IMR-90 (cell line): Measurements from ENCODE around the gene RALGAPB. TPM values are rescaled to one million over a fixed set of nuclear protein-coding genes. Genes with fewer than 3 reads are reported as not detected.
"Not testable (repeated sequence)": the region's sequence is repeated elsewhere in the genome, so short reads cannot be mapped to it uniquely, and the experiment has no call there.

Experiments used
- ATAC-seq: fragments of 200-7000 bp; cut with Tn5 transposase; 2 replicates; pipeline ENCODE4 v1.9.1; 2020; ENCODE audit warnings: low read depth, mild to moderate bottlenecking, moderate library complexity
- BruUV-seq: library from RNA; stranded (reverse); fragments of 400-500 nt; replicated peaks from 2 replicates; lab custom pipeline; 2021; lab: Mats Ljungman, UMichigan
- CTCF ChIA-PET: fragments of 300-600 bp; formaldehyde crosslinking; extraction: SDS; loops from one replicate; lab custom pipeline; 2021; ENCODE audit warnings: antibody characterized with exemption; lab: Yijun Ruan, JAX
- POLR2A ChIA-PET: fragments of 300-600 bp; sonication (Branson Sonifier 250); formaldehyde crosslinking; loops from one replicate; lab custom pipeline; 2022; ENCODE audit warnings: antibody characterized with exemption; ENCODE audit not compliant: unreplicated experiment; lab: Charles Lee
- DNase-seq: peaks from one replicate; pipeline ENCODE4 v3.0.0; 2013
- H2AFZ ChIP-seq: replicated peaks from 2 replicates; pipeline ENCODE3; 2013; ENCODE audit warnings: low read length, mild to moderate bottlenecking; ENCODE audit not compliant: poor library complexity
- H2AK5ac ChIP-seq: 2 replicates; pipeline ENCODE4 v1.6.1; 2013; ENCODE audit warnings: low read depth, low read length, inconsistent platforms
- H2AK9ac ChIP-seq: replicated peaks from 2 replicates; pipeline ENCODE3; 2013; ENCODE audit warnings: mild to moderate bottlenecking, low read depth, low read length, moderate library complexity; ENCODE audit not compliant: poor library complexity
- H2BK120ac ChIP-seq: 2 replicates; pipeline ENCODE4 v1.6.1; 2013; ENCODE audit warnings: low read depth, low read length, inconsistent platforms
- H2BK15ac ChIP-seq: 3 replicates; pipeline ENCODE4 v1.6.1; 2013; ENCODE audit warnings: low read depth, low read length, inconsistent platforms
- H2BK20ac ChIP-seq: 2 replicates; pipeline ENCODE4 v1.6.1; 2013; ENCODE audit warnings: low read depth, mild to moderate bottlenecking, inconsistent platforms, low read length, moderate library complexity
- H2BK5ac ChIP-seq: 2 replicates; pipeline ENCODE4 v1.6.1; 2013; ENCODE audit warnings: mild to moderate bottlenecking, low read depth, low read length, inconsistent platforms; ENCODE audit not compliant: poor library complexity, severe bottlenecking
- H3K14ac ChIP-seq: replicated peaks from 2 replicates; pipeline ENCODE4 v1.6.1; 2013; ENCODE audit warnings: low read depth, low read length, inconsistent platforms
- H3K18ac ChIP-seq: 2 replicates; pipeline ENCODE4 v1.6.1; 2013; ENCODE audit warnings: low read depth, low read length, control low read depth
- H3K23ac ChIP-seq: 2 replicates; pipeline ENCODE4 v1.6.1; 2013; ENCODE audit warnings: low read depth, low read length, inconsistent platforms
- H3K27ac ChIP-seq: 2 replicates; pipeline ENCODE4 v1.5.1; 2013; ENCODE audit warnings: mild to moderate bottlenecking, control low read depth, low read length; ENCODE audit not compliant: insufficient read depth
- H3K27me3 ChIP-seq: 2 replicates; pipeline ENCODE4 v1.6.1; 2013; ENCODE audit warnings: low read length; ENCODE audit not compliant: control insufficient read depth, insufficient read depth
- H3K36me3 ChIP-seq: 2 replicates; pipeline ENCODE4 v1.6.1; 2013; ENCODE audit warnings: low read length, mixed read lengths; ENCODE audit not compliant: control insufficient read depth, insufficient read depth
- H3K4ac ChIP-seq: 2 replicates; pipeline ENCODE4 v1.6.1; 2013; ENCODE audit warnings: low read depth, low read length, inconsistent platforms
- H3K4me1 ChIP-seq: 2 replicates; pipeline ENCODE4 v1.6.1; 2013; ENCODE audit warnings: low read length, mixed read lengths; ENCODE audit not compliant: control insufficient read depth, insufficient read depth
- H3K4me2 ChIP-seq: 2 replicates; pipeline ENCODE4 v1.6.1; 2013; ENCODE audit warnings: low read depth, mild to moderate bottlenecking, control low read depth, low read length, moderate library complexity
- H3K4me3 ChIP-seq: 2 replicates; pipeline ENCODE4 v1.5.1; 2013; ENCODE audit warnings: low read depth, mild to moderate bottlenecking, control low read depth, low read length, moderate library complexity; ENCODE audit not compliant: insufficient read depth
- H3K56ac ChIP-seq: 2 replicates; pipeline ENCODE4 v1.6.1; 2013; ENCODE audit warnings: low read length, inconsistent platforms; ENCODE audit not compliant: insufficient read depth; ENCODE audit errors: extremely low read depth
- H3K79me1 ChIP-seq, 2 experiments: 2 replicates each; pipeline ENCODE4 v1.6.1; 2013; ENCODE audit warnings: low read length in 2 of 2, inconsistent platforms in 1 of 2, low read depth in 1 of 2
- H3K9ac ChIP-seq: 2 replicates; pipeline ENCODE4 v1.6.1; 2013; ENCODE audit warnings: low read depth, low read length, control low read depth
- H3K9me1 ChIP-seq: 2 replicates; pipeline ENCODE4 v1.6.1; 2013; ENCODE audit warnings: low read length, inconsistent platforms; ENCODE audit not compliant: insufficient read depth
- H3K9me3 ChIP-seq: 2 replicates; pipeline ENCODE4 v1.6.1; 2013; ENCODE audit warnings: low read length; ENCODE audit not compliant: control insufficient read depth, insufficient read depth
- H4K20me1 ChIP-seq: 2 replicates; pipeline ENCODE4 v1.6.1; 2013; ENCODE audit warnings: low read length, inconsistent platforms; ENCODE audit not compliant: insufficient read depth
- H4K5ac ChIP-seq: 2 replicates; pipeline ENCODE4 v1.6.1; 2013; ENCODE audit warnings: mild to moderate bottlenecking, low read depth, low read length, control low read depth
- H4K8ac ChIP-seq, 2 experiments: 2 replicates each; pipeline ENCODE4 v1.6.1; 2013; ENCODE audit warnings: low read depth in 2 of 2, low read length in 2 of 2, control low read depth in 1 of 2, inconsistent platforms in 1 of 2
- H4K91ac ChIP-seq: 2 replicates; pipeline ENCODE4 v1.6.1; 2013; ENCODE audit warnings: low read depth, low read length, inconsistent platforms; ENCODE audit not compliant: insufficient read depth
- FOS ChIP-seq: fragments of 150-350 bp; IDR thresholded peaks from 2 replicates; pipeline ENCODE4 v1.6.1; 2016; ENCODE audit warnings: low read depth, low read length
- RCOR1 ChIP-seq: IDR thresholded peaks from 2 replicates; pipeline ENCODE4 v1.6.1; 2012; ENCODE audit warnings: mild to moderate bottlenecking, low read length, improper control_type of control experiment; ENCODE audit not compliant: insufficient replicate concordance
- WGBS, 2 experiments: methylation state at CpG; one replicate each; pipeline versions ENCODE4 v1.1.5 to v1.1.7; 2013; ENCODE audit warnings: missing lambda C conversion rate in 2 of 2; ENCODE audit not compliant: insufficient read length in 1 of 2; ENCODE audit errors: extremely low coverage in 2 of 2; 5-methylcytosine and 5-hydroxymethylcytosine counted together
- dilution Hi-C: fragments of 300-500 bp; cut with HindIII; formaldehyde crosslinking; loops from one replicate; pipeline ENCODE4 v1.14.3; 2018; ENCODE audit warnings: low sequenced_read_pairs; ENCODE audit not compliant: unreplicated experiment
- in situ Hi-C: fragments of 300-500 bp; cut with MboI; formaldehyde crosslinking; loops from 3 replicates; pipeline ENCODE4 v1.14.3; 2019; ENCODE audit warnings: low sequenced_read_pairs, inconsistent platforms, mixed read lengths
- intact Hi-C: fragments of 100-400 bp; cut with micrococcal nuclease; formaldehyde crosslinking; loops from 2 replicates; pipeline ENCODE4 v1.10.0; 2022
- polyA plus RNA-seq, 3 experiments: library from polyadenylated mRNA; depleted of rRNA; stranded (reverse); fragments of >200 nt; gene quantifications; 2 replicates each; pipeline ENCODE4 v1.2.3, GENCODE V29; 2012; ENCODE audit warnings: low replicate concordance in 1 of 3
- total RNA-seq: library from RNA; depleted of rRNA; stranded (reverse); fragments of >200 nt; gene quantifications from 2 replicates; pipeline ENCODE4 v1.2.3, GENCODE V29; 2012

Gene RALGAPB
- total and polyA plus RNA-seq, 2 of the 4 experiments (the other 2 are of a cell fraction) = 12.7 to 30.3 TPM

GRCh38 chr20:38432292-38432691, 40.4 kb upstream of the RALGAPB start:
- TF ChIP-seq RCOR1 (no peak), FOS (no peak)
- no peak overlapping the region for H2AK5ac ChIP-seq
- peaks cover 67% of the 10 kb centered on the region for H4K20me1 ChIP-seq
- H3K23ac ChIP-seq = peak overlapping the region; percentile 5; the same call in 1 of the 2 replicates
- no peak overlapping the region for H2BK5ac ChIP-seq
- 100% methylated on average over 2 of the region's 6 CpGs; no CpG with 5 or more reads in 1 of the 2 experiments for WGBS, 2 experiments
- H4K91ac ChIP-seq = no peak overlapping the region
- H4K5ac ChIP-seq = no peak overlapping the region
- H3K14ac ChIP-seq = no peak overlapping the region
- H2BK20ac ChIP-seq = no peak overlapping the region
- no peak overlapping the region for H4K8ac ChIP-seq
- no peaks in the 10 kb centered on the region for H3K27me3 ChIP-seq
- in situ Hi-C loops (no loop called here), dilution Hi-C loops (no loop called here), intact Hi-C loops (no loop called here)
- peaks cover 59% of the 10 kb centered on the region for H3K36me3 ChIP-seq
- no peak overlapping the region for H3K4me3 ChIP-seq
- H3K9ac ChIP-seq = no peak overlapping the region
- H2BK120ac ChIP-seq = no peak overlapping the region
- DNase-seq = no peak
- H3K79me1 ChIP-seq = peaks cover 12 to 70% of the 10 kb centered on the region in 2 experiments; a peak in 3 of 4 replicates
- no peak overlapping the region for H2AK9ac ChIP-seq
- no peaks in the 10 kb centered on the region for H3K9me3 ChIP-seq
- H3K27ac ChIP-seq = no peak overlapping the region
- ChIA-PET POLR2A (interaction anchor here (0.6 kb wide), 1 partner anchor 251 kb away, joined by 3 read pairs; no protein-coding TSS in a partner anchor), CTCF (no interaction called here)
- no peak overlapping the region for H3K4ac ChIP-seq
- H3K4me2 ChIP-seq = no peak overlapping the region
- peaks cover 8% of the 10 kb centered on the region for H3K4me1 ChIP-seq
- no peak overlapping the region for H2AFZ ChIP-seq
- no peak overlapping the region for H2BK15ac ChIP-seq
- H3K18ac ChIP-seq = no peak overlapping the region
- ATAC-seq = no peak
- peaks cover 21% of the 10 kb centered on the region; the same call in 1 of the 2 replicates for H3K9me1 ChIP-seq
- no TSS peak for BruUV-seq
- H3K56ac ChIP-seq = no peak overlapping the region

- H3K27me3 ChIP-seq, in situ Hi-C loops, H3K27ac ChIP-seq, H3K4me1 ChIP-seq, H2BK20ac ChIP-seq, DNase-seq, H2BK120ac ChIP-seq, H2BK15ac ChIP-seq, H4K5ac ChIP-seq, H3K4me3 ChIP-seq, dilution Hi-C loops, intact Hi-C loops, H2AK5ac ChIP-seq, H3K9me3 ChIP-seq, H3K4me2 ChIP-seq, H3K18ac ChIP-seq, H3K56ac ChIP-seq, H3K4ac ChIP-seq, CTCF ChIA-PET, H3K9ac ChIP-seq, H3K14ac ChIP-seq, H2BK5ac ChIP-seq, ATAC-seq, H3K23ac ChIP-seq, H2AFZ ChIP-seq, H4K91ac ChIP-seq, H4K8ac ChIP-seq, BruUV-seq, H2AK9ac ChIP-seq: not testable (repeated sequence)
- Histone ChIP-seq H4K20me1 (peaks cover 61% of the 10 kb centered on the region), H3K36me3 (peaks cover 53% of the 10 kb centered on the region), H3K9me1 (peaks cover 20% of the 10 kb centered on the region; the same call in 1 of the 2 replicates), H3K79me1 (peaks cover 7 to 64% of the 10 kb centered on the region in 2 experiments; a peak in 3 of 4 replicates)
- POLR2A ChIA-PET = interaction anchor here (0.6 kb wide), 1 partner anchor 251 kb away, joined by 3 read pairs; no protein-coding TSS in a partner anchor
- 83% methylated on average over 1 of the region's 5 CpGs; no CpG with 5 or more reads in 1 of the 2 experiments for WGBS, 2 experiments
These were observed 39.8 kb upstream of the RALGAPB start for GRCh38 chr20:38432870-38433269.
